Bronchial epithelial cell (primary cell): ENCODE data around the gene CNIH1. TPM values are rescaled to one million over a fixed set of nuclear protein-coding genes. Genes with fewer than 3 reads are reported as not detected.

ENCODE experiments used
- DNase-seq: peaks from one replicate; pipeline ENCODE4 v3.0.0-alpha.2; 2010; ENCODE audit warnings: low read depth
- FAIRE-seq: peaks from 2 replicates; lab custom pipeline; 2011; peaks lifted over from hg19 to GRCh38; lab: Jason Lieb, UNC
- H3K27me3 ChIP-seq: 2 replicates; pipeline ENCODE4 v1.5.1; 2011; ENCODE audit warnings: low read length; ENCODE audit not compliant: control insufficient read depth, insufficient read depth
- H3K36me3 ChIP-seq: 2 replicates; pipeline ENCODE4 v1.5.1; 2011; ENCODE audit warnings: low read length; ENCODE audit not compliant: control insufficient read depth, insufficient read depth
- H3K4me3 ChIP-seq: 2 replicates; pipeline ENCODE4 v1.5.1; 2011; ENCODE audit warnings: mild to moderate bottlenecking, low read depth, low read length, control low read depth
- CTCF ChIP-seq: IDR thresholded peaks from 2 replicates; pipeline ENCODE4 v1.5.1; 2011; ENCODE audit warnings: mild to moderate bottlenecking, moderate library complexity, low read length, control low read depth, inconsistent platforms; ENCODE audit not compliant: insufficient read depth, severe bottlenecking
- total RNA-seq: library from RNA; depleted of rRNA; stranded (reverse); fragments of >200 nt; gene quantifications from 2 replicates; pipeline ENCODE4 v1.2.1, GENCODE V29; 2014

The CNIH1 gene
- total RNA-seq, 1 donor from 2014 or later, result 125 TPM

- H3K4me3 ChIP-seq, result no peak overlapping the region
- no peak for FAIRE-seq
- TF ChIP-seq CTCF, result no peak
- DNase-seq, result no peak
- H3K27me3 ChIP-seq, result no peaks in the 10 kb centered on the region
- H3K36me3 ChIP-seq, result peaks cover 1% of the 10 kb centered on the region
Observed at GRCh38 chr14:54472315-54472714, 31.1 kb upstream of the CNIH1 start.

- Histone ChIP-seq H3K36me3 (peaks cover 1% of the 10 kb centered on the region), H3K27me3 (no peaks in the 10 kb centered on the region), H3K4me3 (no peak overlapping the region)
- no peak for TF ChIP-seq CTCF
- FAIRE-seq (no peak), DNase-seq (no peak)
Observed at GRCh38 chr14:54471641-54472040, 30.5 kb upstream of the CNIH1 start.

GRCh38 chr14:54470701-54471100 lies 29.5 kb upstream of the CNIH1 start:
- Histone ChIP-seq H3K27me3 (no peaks in the 10 kb centered on the region), H3K36me3 (peaks cover 1% of the 10 kb centered on the region), H3K4me3 (no peak overlapping the region)
- FAIRE-seq (no peak), DNase-seq (no peak)
- no peak for TF ChIP-seq CTCF

GRCh38 chr14:54467280-54467679 lies 26.1 kb upstream of the CNIH1 start:
- no peak for TF ChIP-seq CTCF
- DNase-seq (no peak), FAIRE-seq (no peak)
- Histone ChIP-seq H3K4me3 (no peak overlapping the region), H3K27me3 (no peaks in the 10 kb centered on the region), H3K36me3 (no peaks in the 10 kb centered on the region)

- DNase-seq (no peak), FAIRE-seq (no peak)
- H3K4me3 ChIP-seq, result no peak overlapping the region
- no peaks in the 10 kb centered on the region for H3K27me3 ChIP-seq
- no peaks in the 10 kb centered on the region for H3K36me3 ChIP-seq
- no peak for TF ChIP-seq CTCF
Observed at GRCh38 chr14:54465654-54466053, 24.5 kb upstream of the CNIH1 start.

- peak; percentile 67 for DNase-seq
Observed at GRCh38 chr14:54462048-54462447, 20.9 kb upstream of the CNIH1 start.

More at GRCh38 chr14:54462048-54462447, 20.9 kb upstream of the CNIH1 start:
- H3K27me3 ChIP-seq, result no peaks in the 10 kb centered on the region
- no peak for FAIRE-seq
- H3K4me3 ChIP-seq, result no peak overlapping the region
- no peak for TF ChIP-seq CTCF
- no peaks in the 10 kb centered on the region for H3K36me3 ChIP-seq
